CD14-positive monocyte (primary cell): ENCODE results near the gene CTU2. TPM values are rescaled to one million over a fixed set of nuclear protein-coding genes. Genes with fewer than 3 reads are reported as not detected.

Experiments
- DNase-seq, 3 donors: peaks; one replicate each; pipeline ENCODE4 v3.0.0-alpha.2; 2011 to 2022
- H2AFZ ChIP-seq: 2 replicates; pipeline ENCODE4 v1.6.0; 2012; ENCODE audit warnings: mild to moderate bottlenecking, low read depth, low read length, inconsistent platforms; ENCODE audit not compliant: insufficient read depth, poor library complexity, severe bottlenecking
- H3K27ac ChIP-seq, 2 donors: 1 replicate in 1 of 2; 2 replicates in 1 of 2; pipeline ENCODE4 v1.5.1; 2012 to 2013; ENCODE audit warnings: low read length in 2 of 2, control low read depth in 1 of 2, inconsistent platforms in 1 of 2, low read depth in 1 of 2, mild to moderate bottlenecking in 1 of 2
- H3K27me3 ChIP-seq, 2 donors: one replicate each; pipeline versions ENCODE4 v1.6.0 to v1.6.1; 2011 to 2013; ENCODE audit warnings: low read length in 2 of 2; ENCODE audit not compliant: control insufficient read depth in 2 of 2, insufficient read depth in 2 of 2
- H3K36me3 ChIP-seq, 2 donors: replicated peaks in 1 of 2; 1 replicate in 1 of 2; 2 replicates in 1 of 2; pipeline versions ENCODE4 v1.5.1 to v1.6.1; 2012 to 2013; ENCODE audit warnings: low read length in 2 of 2, control low read depth in 1 of 2, inconsistent platforms in 1 of 2, mild to moderate bottlenecking in 1 of 2; ENCODE audit not compliant: insufficient read depth in 2 of 2, control insufficient read depth in 1 of 2
- H3K4me1 ChIP-seq, 2 donors: 1 replicate in 1 of 2; 2 replicates in 1 of 2; pipeline versions ENCODE4 v1.5.1 to v1.6.1; 2012 to 2013; ENCODE audit warnings: low read length in 2 of 2, control low read depth in 1 of 2, inconsistent platforms in 1 of 2, mild to moderate bottlenecking in 1 of 2, moderate library complexity in 1 of 2; ENCODE audit not compliant: insufficient read depth in 2 of 2, control insufficient read depth in 1 of 2
- H3K4me2 ChIP-seq: replicated peaks from 2 replicates; pipeline ENCODE3; 2012; ENCODE audit warnings: low read length, moderate library complexity, mild to moderate bottlenecking; ENCODE audit not compliant: poor library complexity, severe bottlenecking; ENCODE audit errors: extremely low read depth
- H3K4me3 ChIP-seq, 3 experiments: fragments of 200-600 bp in 1 of 3; sonication (generic) in 1 of 3; replicated peaks in 1 of 3; 1 replicate in 2 of 3; 2 replicates in 1 of 3; pipeline ENCODE4 v1.5.1; 2011 to 2013; ENCODE audit warnings: low read length in 3 of 3, mild to moderate bottlenecking in 3 of 3, control low read depth in 2 of 3, low read depth in 2 of 3, inconsistent platforms in 1 of 3, moderate library complexity in 1 of 3
- H3K79me2 ChIP-seq: 2 replicates; pipeline ENCODE4 v1.6.0; 2012; ENCODE audit warnings: mild to moderate bottlenecking, control low read depth, inconsistent platforms, low read length, moderate library complexity; ENCODE audit not compliant: insufficient read depth
- H3K9ac ChIP-seq: 2 replicates; pipeline ENCODE4 v1.6.0; 2017; ENCODE audit warnings: low read length, mild to moderate bottlenecking; ENCODE audit not compliant: insufficient read depth, poor library complexity, severe bottlenecking
- H3K9me3 ChIP-seq, 2 donors: replicated peaks in 1 of 2; 1 replicate in 1 of 2; 2 replicates in 1 of 2; pipeline versions ENCODE4 v1.5.1 to v1.6.1; 2012 to 2013; ENCODE audit warnings: low read length in 2 of 2, control low read depth in 1 of 2; ENCODE audit not compliant: control insufficient read depth in 1 of 2, insufficient read depth in 1 of 2
- H4K20me1 ChIP-seq: 2 replicates; pipeline ENCODE4 v1.6.0; 2012; ENCODE audit warnings: mild to moderate bottlenecking, low read length, control low read depth, moderate library complexity; ENCODE audit not compliant: insufficient read depth
- H3K27ac Mint-ChIP-seq, 7 donors: one replicate each; pipeline ENCODE4 v1.8.0; 2020; ENCODE audit warnings: mild to moderate bottlenecking in 7 of 7, mixed read lengths in 7 of 7, moderate library complexity in 6 of 7, inconsistent platforms in 2 of 7
- H3K27me3 Mint-ChIP-seq, 3 donors: one replicate each; pipeline ENCODE4 v1.8.0; 2021 to 2022; ENCODE audit warnings: low read depth in 3 of 3, mild to moderate bottlenecking in 3 of 3, mixed read lengths in 3 of 3, moderate library complexity in 3 of 3, inconsistent platforms in 1 of 3
- H3K36me3 Mint-ChIP-seq, 2 donors: one replicate each; pipeline ENCODE4 v1.8.0; 2020; ENCODE audit warnings: mixed read lengths in 2 of 2, inconsistent platforms in 1 of 2, mild to moderate bottlenecking in 1 of 2
- H3K4me1 Mint-ChIP-seq: one replicate; pipeline ENCODE4 v1.8.0; 2020; ENCODE audit warnings: mild to moderate bottlenecking, mixed read lengths
- H3K4me3 Mint-ChIP-seq, 2 donors: one replicate each; pipeline ENCODE4 v1.8.0; 2020; ENCODE audit warnings: mild to moderate bottlenecking in 2 of 2, mixed read lengths in 2 of 2, moderate library complexity in 1 of 2
- H3K9me3 Mint-ChIP-seq, 7 donors: one replicate each; pipeline ENCODE4 v1.8.0; 2020 to 2022; ENCODE audit warnings: mixed read lengths in 7 of 7, mild to moderate bottlenecking in 6 of 7, moderate library complexity in 6 of 7, inconsistent platforms in 2 of 7
- WGBS: methylation state at CpG from one replicate; pipeline ENCODE4 v1.1.5; 2013; ENCODE audit warnings: missing lambda C conversion rate; ENCODE audit not compliant: insufficient coverage; 5-methylcytosine and 5-hydroxymethylcytosine counted together
- intact Hi-C, 2 donors: fragments of 100-400 bp; cut with micrococcal nuclease; formaldehyde crosslinking; loops; one replicate each; pipeline versions ENCODE4 v1.15.0 to v1.15.1; 2023
- polyA plus RNA-seq, 3 donors: library from polyadenylated mRNA; depleted of rRNA in 1 of 3; unstranded in 2 of 3; stranded (reverse) in 1 of 3; fragments of 300-500 nt in 2 of 3; fragments of >200 nt in 1 of 3; fragmentation: Illumina TruSeq in 2 of 3; gene quantifications; 1 replicate in 2 of 3; 2 replicates in 1 of 3; pipeline ENCODE4 v1.2.3, GENCODE V29; 2012 to 2021
- TF ChIP-seq, protein P1 (sequence below): fragments of 200-600 bp; IDR thresholded peaks from one replicate; pipeline ENCODE4 v1.8.0; 2022; ENCODE audit warnings: antibody characterized with exemption, mild to moderate bottlenecking

CTU2 gene
- polyA plus RNA-seq, 3 donors, result 5.9 to 10.3 (median 7.5) TPM

DNA sequence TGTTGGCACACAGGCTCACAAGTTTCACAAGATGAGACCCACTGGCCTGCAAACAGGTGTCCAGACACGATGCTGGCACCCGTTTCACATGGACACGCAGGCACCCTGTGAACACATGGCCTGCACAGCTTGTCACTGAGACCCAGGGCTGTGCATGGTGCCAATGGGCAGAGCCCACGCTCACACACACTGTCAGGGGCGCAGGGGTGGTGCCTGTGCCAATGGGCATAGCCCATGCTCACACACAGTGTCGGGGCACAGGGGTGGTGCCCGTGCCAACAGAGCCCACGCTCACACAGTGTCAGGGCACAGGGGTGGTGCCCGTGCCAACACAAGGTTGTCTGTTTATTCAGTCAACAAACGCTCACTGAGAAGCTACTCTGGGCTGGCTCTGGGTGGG lies 29.3 kb downstream of the CTU2 start:
- H3K36me3 ChIP-seq, result peaks cover 78 to 94% of the 10 kb centered on the region in 2 donors
- no peaks in the 10 kb centered on the region for H3K9me3 ChIP-seq
- H3K9ac ChIP-seq, result no peak overlapping the region
- H3K79me2 ChIP-seq, result peaks cover 26% of the 10 kb centered on the region
- Mint-ChIP-seq H3K36me3 (peaks cover 47 to 75% of the 10 kb centered on the region in 2 donors), H3K27me3 (no peaks in the 10 kb centered on the region), H3K27ac (no peak overlapping the region), H3K4me3 (no peak overlapping the region), H3K4me1 (no peaks in the 10 kb centered on the region), H3K9me3 (no peaks in the 10 kb centered on the region)
- H3K27me3 ChIP-seq, result no peaks in the 10 kb centered on the region
- WGBS, result 90% methylated on average over 10 of the region's 10 CpGs
- TF ChIP-seq, protein P1, sequence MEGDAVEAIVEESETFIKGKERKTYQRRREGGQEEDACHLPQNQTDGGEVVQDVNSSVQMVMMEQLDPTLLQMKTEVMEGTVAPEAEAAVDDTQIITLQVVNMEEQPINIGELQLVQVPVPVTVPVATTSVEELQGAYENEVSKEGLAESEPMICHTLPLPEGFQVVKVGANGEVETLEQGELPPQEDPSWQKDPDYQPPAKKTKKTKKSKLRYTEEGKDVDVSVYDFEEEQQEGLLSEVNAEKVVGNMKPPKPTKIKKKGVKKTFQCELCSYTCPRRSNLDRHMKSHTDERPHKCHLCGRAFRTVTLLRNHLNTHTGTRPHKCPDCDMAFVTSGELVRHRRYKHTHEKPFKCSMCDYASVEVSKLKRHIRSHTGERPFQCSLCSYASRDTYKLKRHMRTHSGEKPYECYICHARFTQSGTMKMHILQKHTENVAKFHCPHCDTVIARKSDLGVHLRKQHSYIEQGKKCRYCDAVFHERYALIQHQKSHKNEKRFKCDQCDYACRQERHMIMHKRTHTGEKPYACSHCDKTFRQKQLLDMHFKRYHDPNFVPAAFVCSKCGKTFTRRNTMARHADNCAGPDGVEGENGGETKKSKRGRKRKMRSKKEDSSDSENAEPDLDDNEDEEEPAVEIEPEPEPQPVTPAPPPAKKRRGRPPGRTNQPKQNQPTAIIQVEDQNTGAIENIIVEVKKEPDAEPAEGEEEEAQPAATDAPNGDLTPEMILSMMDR, result no peak
- no peaks in the 10 kb centered on the region for H3K4me1 ChIP-seq
- DNase-seq, result no peak
- intact Hi-C loops, result loop anchor here (2.0 to 5.0 kb wide), 3 partner anchors 122 to 481 kb away; partner anchors contain the start of genes ZNF778 (in 2 of the 2), GALNS (in 1 of the 2) and TRAPPC2L (in 1 of the 2)
- peaks cover 99% of the 10 kb centered on the region for H4K20me1 ChIP-seq
- no peak overlapping the region for H3K27ac ChIP-seq
- H3K4me3 ChIP-seq, result no peak overlapping the region
- H2AFZ ChIP-seq, result no peak overlapping the region
- no peak overlapping the region for H3K4me2 ChIP-seq

DNA sequence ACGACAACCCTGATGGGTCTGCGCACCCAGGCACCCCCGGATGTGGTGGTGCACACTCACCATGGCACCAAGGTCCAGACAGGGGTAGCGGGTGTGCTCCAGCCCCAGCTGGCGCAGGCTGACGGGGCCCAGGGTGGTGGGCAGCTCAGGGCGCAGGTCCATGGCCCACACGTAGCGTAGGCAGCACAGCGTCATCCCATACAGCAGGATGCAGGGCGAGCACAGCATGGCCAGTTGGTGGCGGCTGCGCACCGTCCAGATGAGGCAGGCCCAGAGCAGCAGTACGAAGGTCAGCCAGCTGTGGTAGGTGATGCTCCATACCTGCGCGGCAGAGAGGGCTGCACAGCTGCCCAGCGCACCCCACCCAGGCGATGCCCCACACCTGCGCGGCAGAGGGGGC lies 29.8 kb downstream of the CTU2 start:
- no peak overlapping the region for H3K4me3 Mint-ChIP-seq
- H3K36me3 ChIP-seq, result peaks cover 78 to 94% of the 10 kb centered on the region in 2 donors
- no peak for DNase-seq
- no peak overlapping the region for H2AFZ ChIP-seq
- TF ChIP-seq, protein P1, result no peak
- no peak overlapping the region for H3K4me3 ChIP-seq
- no peaks in the 10 kb centered on the region for H3K9me3 ChIP-seq
- H3K27me3 Mint-ChIP-seq, result no peaks in the 10 kb centered on the region
- H3K27me3 ChIP-seq, result no peaks in the 10 kb centered on the region
- no peaks in the 10 kb centered on the region for H3K4me1 Mint-ChIP-seq
- no peaks in the 10 kb centered on the region for H3K9me3 Mint-ChIP-seq
- intact Hi-C loops, result loop anchor here (2.0 to 5.0 kb wide), 3 partner anchors 121 to 481 kb away; partner anchors contain the start of genes ZNF778 (in 2 of the 2), GALNS (in 1 of the 2) and TRAPPC2L (in 1 of the 2)
- H3K4me2 ChIP-seq, result no peak overlapping the region
- no peak overlapping the region for H3K9ac ChIP-seq
- no peak overlapping the region for H3K27ac Mint-ChIP-seq
- peaks cover 43 to 75% of the 10 kb centered on the region in 2 donors for H3K36me3 Mint-ChIP-seq
- H4K20me1 ChIP-seq, result peaks cover 99% of the 10 kb centered on the region
- H3K27ac ChIP-seq, result no peak overlapping the region
- peaks cover 22% of the 10 kb centered on the region for H3K79me2 ChIP-seq
- 96% methylated on average over 15 of the region's 21 CpGs for WGBS
- H3K4me1 ChIP-seq, result no peaks in the 10 kb centered on the region
